GM23248 (cell line): ENCODE data around the gene NSUN2. TPM values are rescaled to one million over a fixed set of nuclear protein-coding genes. Genes with fewer than 3 reads are reported as not detected.

Source experiments
- DNase-seq: peaks from one replicate; pipeline ENCODE4 v3.0.0-alpha.2; 2015
- H2AFZ ChIP-seq: fragments of 200-600 bp; sonication (generic); 2 replicates; pipeline ENCODE4 v1.6.1; 2016; ENCODE audit warnings: antibody characterized with exemption
- H3F3A ChIP-seq: fragments of 200-600 bp; sonication (generic); 2 replicates; pipeline ENCODE4 v1.6.1; 2016; ENCODE audit warnings: mild to moderate bottlenecking, antibody characterized with exemption, mixed run types; ENCODE audit not compliant: insufficient read depth
- H3K27ac ChIP-seq: fragments of 200-600 bp; sonication (generic); 2 replicates; pipeline ENCODE4 v1.5.1; 2016; ENCODE audit warnings: mild to moderate bottlenecking
- H3K27me3 ChIP-seq: fragments of 200-600 bp; sonication (generic); replicated peaks from 2 replicates; pipeline ENCODE4 v1.6.1; 2016; ENCODE audit warnings: mild to moderate bottlenecking; ENCODE audit not compliant: insufficient read depth
- H3K36me3 ChIP-seq: fragments of 200-600 bp; sonication (generic); 2 replicates; pipeline ENCODE4 v1.6.1; 2016; ENCODE audit warnings: low read depth, mild to moderate bottlenecking
- H3K4me1 ChIP-seq: fragments of 200-600 bp; sonication (generic); 2 replicates; pipeline ENCODE4 v1.6.1; 2016; ENCODE audit warnings: mild to moderate bottlenecking; ENCODE audit not compliant: insufficient read depth
- H3K4me2 ChIP-seq: fragments of 200-600 bp; sonication (generic); one replicate; pipeline ENCODE4 v1.6.1; 2016; ENCODE audit warnings: mild to moderate bottlenecking; ENCODE audit not compliant: unreplicated experiment
- H3K4me3 ChIP-seq: fragments of 200-600 bp; sonication (generic); 2 replicates; pipeline ENCODE4 v1.5.1; 2016; ENCODE audit warnings: mild to moderate bottlenecking
- H3K79me2 ChIP-seq: fragments of 200-600 bp; sonication (generic); 2 replicates; pipeline ENCODE4 v1.6.1; 2016; ENCODE audit warnings: mild to moderate bottlenecking; ENCODE audit not compliant: insufficient read depth
- H3K9ac ChIP-seq: fragments of 200-600 bp; sonication (generic); 2 replicates; pipeline ENCODE4 v1.6.1; 2016; ENCODE audit warnings: mild to moderate bottlenecking
- H3K9me2 ChIP-seq: fragments of 200-600 bp; sonication (generic); 2 replicates; pipeline ENCODE4 v1.6.1; 2016; ENCODE audit warnings: mixed run types, mild to moderate bottlenecking, moderate library complexity; ENCODE audit not compliant: insufficient read depth
- H3K9me3 ChIP-seq: fragments of 200-600 bp; sonication (generic); one replicate; pipeline ENCODE4 v1.6.1; 2017; ENCODE audit warnings: low read depth
- H4K20me1 ChIP-seq: fragments of 200-600 bp; sonication (generic); 2 replicates; pipeline ENCODE4 v1.6.0; 2016; ENCODE audit not compliant: insufficient read depth
- EZH2 ChIP-seq: fragments of 200-600 bp; sonication (generic); IDR thresholded peaks from 2 replicates; pipeline ENCODE4 v1.6.1; 2018; ENCODE audit warnings: antibody characterized with exemption, mild to moderate bottlenecking; ENCODE audit not compliant: insufficient read depth, poor library complexity, severe bottlenecking
- EZH2phosphoT487 ChIP-seq: fragments of 200-600 bp; sonication (generic); IDR thresholded peaks from 2 replicates; pipeline ENCODE4 v1.6.1; 2018; ENCODE audit warnings: antibody characterized with exemption, moderate library complexity, mild to moderate bottlenecking, low read depth; ENCODE audit not compliant: insufficient read depth
- WGBS, 2 experiments: methylation state at CpG; one replicate each; pipeline ENCODE4 v1.1.6; 2015 to 2017; ENCODE audit warnings: low lambda C conversion rate in 2 of 2, low coverage in 1 of 2; ENCODE audit errors: missing lambda C conversion rate in 2 of 2; 5-methylcytosine and 5-hydroxymethylcytosine counted together
- in situ Hi-C: fragments of 300-500 bp; cut with MboI; formaldehyde crosslinking; loops from 2 replicates; pipeline ENCODE4 v1.15.0; 2020
- polyA plus RNA-seq: library from polyadenylated mRNA; unstranded; fragments of >200 nt; fragmentation: Nextera tagmentation; extraction: Ambion mirVana; gene quantifications from 2 replicates; pipeline ENCODE4 v1.2.1, GENCODE V29; 2016
- total RNA-seq: library from RNA; depleted of rRNA; stranded (reverse); fragments of >200 nt; shearing (Covaris generic); gene quantifications from 2 replicates; pipeline ENCODE4 v1.2.3, GENCODE V29; 2014

The NSUN2 gene
- total and polyA plus RNA-seq, 2 experiments from 2014 or later, result 48.2 to 51.0 TPM

DNA sequence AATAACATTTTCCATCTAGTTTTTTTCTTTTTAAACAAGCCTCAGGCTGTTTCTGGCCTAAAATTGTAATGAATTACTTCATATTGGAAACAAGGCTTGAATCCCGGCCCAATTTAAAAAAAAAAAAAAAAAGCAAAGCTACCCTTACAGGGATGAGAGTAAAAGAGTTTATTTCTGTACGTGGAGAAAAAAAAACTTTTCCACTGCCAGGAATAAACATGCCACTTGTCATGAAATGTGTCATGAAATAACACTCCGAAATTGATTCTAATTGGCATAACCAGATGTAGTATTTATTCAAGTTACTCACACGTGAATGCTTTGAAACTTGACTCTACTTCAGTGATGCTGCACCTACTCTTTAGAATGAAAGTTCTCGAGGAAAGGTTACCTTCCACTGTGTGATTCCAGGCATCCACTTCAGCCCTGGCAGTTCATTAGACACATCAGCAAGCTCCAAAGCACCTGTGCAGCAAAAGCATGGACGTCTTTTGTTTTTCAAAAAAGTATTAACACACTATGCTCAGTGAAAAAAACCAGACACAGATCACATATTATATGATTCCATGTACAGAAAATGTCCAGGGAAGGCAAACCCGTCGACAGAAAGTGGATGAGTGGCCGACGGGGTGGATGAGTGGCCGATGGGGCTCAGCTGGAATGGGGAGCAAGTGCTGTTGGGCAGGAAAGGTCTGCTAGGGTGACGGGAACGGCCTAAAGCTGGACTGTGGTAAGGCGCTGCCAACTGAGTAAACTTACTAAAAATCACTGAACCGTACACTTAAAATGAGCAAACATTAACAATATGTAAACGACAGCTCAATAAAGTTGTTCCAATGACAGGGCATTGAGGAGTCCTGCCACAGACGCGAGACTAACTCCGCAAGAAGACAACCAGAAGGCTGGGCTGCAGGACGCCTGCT is 21.2 kb downstream of the NSUN2 start:
- in situ Hi-C loops, result no loop called here

DNA sequence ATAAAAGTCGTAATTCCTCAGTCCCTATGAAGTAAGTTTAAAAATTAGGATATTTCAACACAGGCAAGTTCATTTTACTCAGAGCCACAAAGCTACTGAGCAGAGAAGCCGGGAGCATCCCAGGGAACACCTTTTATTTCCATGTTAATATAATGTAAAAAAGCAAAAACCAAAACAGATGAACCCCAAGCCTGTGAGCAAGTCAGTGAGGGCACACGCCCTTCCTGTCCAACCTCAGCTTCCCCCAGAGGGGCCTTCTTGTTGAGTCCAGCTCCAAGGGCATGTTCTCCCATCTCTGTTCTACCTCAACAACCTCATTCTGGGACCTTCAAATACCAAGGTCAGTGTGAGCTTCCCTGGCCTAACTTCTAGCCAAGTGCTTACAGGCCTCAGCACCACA is 24.8 kb downstream of the NSUN2 start:
- in situ Hi-C loops, result no loop called here
- peaks cover 50% of the 10 kb centered on the region for H3K79me2 ChIP-seq
- H3K9ac ChIP-seq, result no peak overlapping the region
- H3K36me3 ChIP-seq, result peaks cover 69% of the 10 kb centered on the region
- H3K9me2 ChIP-seq, result no peaks in the 10 kb centered on the region
- no peaks in the 10 kb centered on the region for H3F3A ChIP-seq
- no peak overlapping the region for H3K27ac ChIP-seq
- no peaks in the 10 kb centered on the region for H3K9me3 ChIP-seq
- H3K4me1 ChIP-seq, result no peaks in the 10 kb centered on the region
- no peak overlapping the region for H2AFZ ChIP-seq
- DNase-seq, result no peak
- no peak overlapping the region for H3K4me2 ChIP-seq
- no peak overlapping the region for H3K4me3 ChIP-seq
- H4K20me1 ChIP-seq, result no peaks in the 10 kb centered on the region; the same call in 1 of the 2 replicates
- no peak for TF ChIP-seq EZH2phosphoT487
- TF ChIP-seq EZH2, result no peak
- no peaks in the 10 kb centered on the region for H3K27me3 ChIP-seq
- WGBS, 2 experiments, result 96 to 98% methylated on average over 3 of the region's 3 CpGs

More for the DNA sequence above, 21.2 kb downstream of the NSUN2 start:
- no peak overlapping the region for H3K4me2 ChIP-seq
- H3K36me3 ChIP-seq, result peaks cover 55% of the 10 kb centered on the region
- H3F3A ChIP-seq, result no peaks in the 10 kb centered on the region; the same call in 1 of the 2 replicates
- H3K27ac ChIP-seq, result no peak overlapping the region
- no peaks in the 10 kb centered on the region; the same call in 1 of the 2 replicates for H4K20me1 ChIP-seq
- WGBS, 2 experiments, result 79% methylated on average over 20 of the region's 20 CpGs
- no peaks in the 10 kb centered on the region for H3K27me3 ChIP-seq
- no peak for DNase-seq
- H3K9me2 ChIP-seq, result no peaks in the 10 kb centered on the region
- peaks cover 86% of the 10 kb centered on the region for H3K79me2 ChIP-seq
- H3K9me3 ChIP-seq, result no peaks in the 10 kb centered on the region
- no peak overlapping the region for H2AFZ ChIP-seq
- TF ChIP-seq EZH2phosphoT487 (no peak), EZH2 (no peak)
- no peak overlapping the region for H3K4me3 ChIP-seq
- no peak overlapping the region for H3K9ac ChIP-seq
- no peaks in the 10 kb centered on the region for H3K4me1 ChIP-seq

DNA sequence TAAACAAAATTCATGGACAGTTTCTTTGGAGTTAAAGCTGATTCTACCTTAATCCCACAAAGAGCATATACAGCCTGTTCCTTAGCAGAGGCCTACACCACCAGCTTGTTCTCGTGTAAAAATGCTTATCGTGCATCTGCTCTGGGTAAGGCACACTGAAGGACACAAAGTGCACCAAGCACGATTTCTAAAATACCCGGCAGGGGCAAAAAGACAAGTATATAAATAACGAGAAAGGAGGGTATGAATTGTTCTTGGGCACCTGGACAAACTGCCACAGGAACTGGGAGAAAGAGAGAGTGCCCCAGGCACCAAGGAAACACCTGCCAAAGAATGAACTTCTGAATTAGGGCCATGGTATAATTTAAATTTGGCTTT is 25.3 kb downstream of the NSUN2 start:
- Histone ChIP-seq H4K20me1 (no peaks in the 10 kb centered on the region), H3K36me3 (peaks cover 74% of the 10 kb centered on the region), H3K4me2 (no peak overlapping the region), H3K27ac (no peak overlapping the region), H2AFZ (no peak overlapping the region), H3K4me3 (no peak overlapping the region), H3K9me2 (no peaks in the 10 kb centered on the region), H3K9me3 (no peaks in the 10 kb centered on the region), H3K79me2 (peaks cover 45% of the 10 kb centered on the region), H3K9ac (no peak overlapping the region), H3K27me3 (no peaks in the 10 kb centered on the region), H3K4me1 (no peaks in the 10 kb centered on the region), H3F3A (no peaks in the 10 kb centered on the region)
- DNase-seq, result no peak
- TF ChIP-seq EZH2phosphoT487, result no peak
- no peak for TF ChIP-seq EZH2
- in situ Hi-C loops, result no loop called here
- WGBS, 2 experiments, result 95 to 97% methylated on average over 5 of the region's 5 CpGs

DNA sequence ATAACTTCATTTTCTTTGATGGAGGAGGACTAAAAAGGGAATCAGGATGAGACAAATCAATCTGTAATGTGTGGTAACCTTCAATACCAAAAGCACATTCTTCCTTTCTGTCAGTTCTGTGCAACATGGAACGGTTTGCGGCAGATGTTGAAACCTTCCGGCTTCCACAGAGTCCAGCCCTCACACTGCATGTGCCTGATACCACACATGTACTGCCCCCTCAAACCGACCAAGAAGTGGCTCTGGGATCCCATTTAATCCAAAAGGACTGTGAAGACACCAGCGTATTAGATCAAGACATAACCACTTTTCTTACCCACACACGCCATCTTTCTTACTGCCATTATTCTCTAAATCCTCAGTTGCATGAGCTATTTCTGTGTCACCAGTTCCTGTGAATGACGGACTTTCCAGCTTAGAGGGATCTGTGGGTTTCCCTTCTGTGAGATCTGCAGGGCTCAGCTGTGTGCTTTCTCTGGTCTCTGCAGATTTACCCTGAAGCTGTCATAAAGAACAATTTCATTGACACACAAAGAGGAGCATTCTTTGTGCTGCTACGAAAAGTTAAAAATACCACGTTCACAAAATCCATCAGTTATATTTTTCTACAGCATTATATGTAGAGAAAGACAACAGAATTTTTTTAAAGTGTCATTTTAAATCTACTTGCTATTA is 25.8 kb downstream of the NSUN2 start:
- H3K9me2 ChIP-seq, result no peaks in the 10 kb centered on the region
- no peaks in the 10 kb centered on the region for H3F3A ChIP-seq
- H3K4me3 ChIP-seq, result no peak overlapping the region
- no peak for DNase-seq
- no peak overlapping the region for H3K27ac ChIP-seq
- in situ Hi-C loops, result no loop called here
- 87% methylated on average over 9 of the region's 9 CpGs for WGBS, 2 experiments
- H2AFZ ChIP-seq, result no peak overlapping the region
- no peak overlapping the region for H3K4me2 ChIP-seq
- TF ChIP-seq EZH2 (no peak), EZH2phosphoT487 (no peak)
- no peaks in the 10 kb centered on the region for H3K4me1 ChIP-seq
- no peaks in the 10 kb centered on the region for H4K20me1 ChIP-seq
- no peaks in the 10 kb centered on the region for H3K27me3 ChIP-seq
- H3K9ac ChIP-seq, result no peak overlapping the region
- H3K9me3 ChIP-seq, result no peaks in the 10 kb centered on the region
- peaks cover 79% of the 10 kb centered on the region for H3K36me3 ChIP-seq
- H3K79me2 ChIP-seq, result peaks cover 40% of the 10 kb centered on the region
